GM10248 (cell line): ENCODE results near the gene DEPDC1B.

Source experiments
- CTCF ChIA-PET: fragments of 300-600 bp; sonication (Branson Sonifier 250); formaldehyde crosslinking; extraction: SDS; loops from one replicate; lab custom pipeline; 2021; ENCODE audit warnings: antibody characterized with exemption; lab: Yijun Ruan, JAX
- POLR2A ChIA-PET: fragments of 350-650 bp; sonication (Branson Sonifier 250); formaldehyde crosslinking; extraction: SDS; loops from one replicate; lab custom pipeline; 2020; ENCODE audit warnings: antibody characterized with exemption; lab: Yijun Ruan, JAX
- DNase-seq: peaks from one replicate; pipeline ENCODE4 v3.0.0; 2012; ENCODE audit errors: extremely low spot score
- CTCF ChIP-seq: IDR thresholded peaks from 2 replicates; pipeline ENCODE4 v1.5.1; 2012; ENCODE audit warnings: mild to moderate bottlenecking, low read depth; ENCODE audit errors: extremely low read depth, missing control alignments, control extremely low read depth

DEPDC1B gene

GRCh38 chr5:60585618-60586017 lies 114.3 kb downstream of the DEPDC1B start:
- no peak for TF ChIP-seq CTCF
- POLR2A ChIA-PET, result no interaction called here
- no peak for DNase-seq
- CTCF ChIA-PET, result interaction anchor here (1.0 to 2.0 kb wide), 4 partner anchors 64 to 775 kb away, joined by 4 to 8 read pairs (median 4); no protein-coding TSS in a partner anchor

- no peak for DNase-seq
- CTCF ChIA-PET, result interaction anchor here (0.9 to 2.0 kb wide), 3 partner anchors 11 to 773 kb away, joined by 3 to 8 read pairs (median 4); no protein-coding TSS in a partner anchor
These were observed 115.7 kb downstream of the DEPDC1B start for GRCh38 chr5:60584304-60584703.

GRCh38 chr5:60583616-60584015 lies 116.3 kb downstream of the DEPDC1B start:
- no peak for DNase-seq
- TF ChIP-seq CTCF, result no peak
- POLR2A ChIA-PET, result no interaction called here
- CTCF ChIA-PET, result interaction anchor here (0.7 to 1.4 kb wide), 4 partner anchors 12 to 773 kb away, joined by 3 to 6 read pairs (median 4); no protein-coding TSS in a partner anchor

More at GRCh38 chr5:60584304-60584703, 115.7 kb downstream of the DEPDC1B start:
- no peak for TF ChIP-seq CTCF
- POLR2A ChIA-PET, result no interaction called here

GRCh38 chr5:60578315-60578714 lies 121.7 kb downstream of the DEPDC1B start:
- DNase-seq, result no peak
- CTCF ChIA-PET, result interaction anchor here (1.3 kb wide), 1 partner anchor 16 kb away, joined by 3 read pairs; no protein-coding TSS in a partner anchor
- TF ChIP-seq CTCF, result no peak
- POLR2A ChIA-PET, result no interaction called here

- no peak for TF ChIP-seq CTCF
- no peak for DNase-seq
- ChIA-PET POLR2A (no interaction called here), CTCF (interaction anchor here (1.0 to 1.3 kb wide), 2 partner anchors 13 to 14 kb away, joined by 3 read pairs; no protein-coding TSS in a partner anchor)
These were observed 122.8 kb downstream of the DEPDC1B start for GRCh38 chr5:60577116-60577515.

GRCh38 chr5:60576425-60576824 lies 123.5 kb downstream of the DEPDC1B start:
- CTCF ChIA-PET, result no interaction called here

More at GRCh38 chr5:60576425-60576824, 123.5 kb downstream of the DEPDC1B start:
- POLR2A ChIA-PET, result no interaction called here
- no peak for DNase-seq
- no peak for TF ChIP-seq CTCF
